Trophoblast cell (in vitro differentiated cells and primary cell): ENCODE results near the gene SNED1.

ENCODE experiments used
- DNase-seq, 2 donors: peaks; one replicate each; pipeline ENCODE4 v3.0.0-alpha.2; 2016
- H2AFZ ChIP-seq: 2 replicates; pipeline ENCODE4 v1.6.1; 2013; ENCODE audit warnings: low read length, moderate library complexity, mild to moderate bottlenecking; ENCODE audit not compliant: insufficient read depth, poor library complexity
- H2AK5ac ChIP-seq: 2 replicates; pipeline ENCODE4 v1.6.1; 2013; ENCODE audit warnings: mild to moderate bottlenecking, low read length
- H2BK120ac ChIP-seq: 2 replicates; pipeline ENCODE4 v1.6.1; 2013; ENCODE audit warnings: low read length, mild to moderate bottlenecking, moderate library complexity; ENCODE audit not compliant: insufficient read depth, poor library complexity
- H2BK12ac ChIP-seq: 2 replicates; pipeline ENCODE4 v1.6.1; 2013; ENCODE audit warnings: mild to moderate bottlenecking, low read length, moderate library complexity
- H2BK5ac ChIP-seq: 2 replicates; pipeline ENCODE4 v1.6.1; 2013; ENCODE audit warnings: low read length, low read depth, moderate library complexity, mild to moderate bottlenecking; ENCODE audit not compliant: poor library complexity
- H3K14ac ChIP-seq: 2 replicates; pipeline ENCODE4 v1.6.1; 2013; ENCODE audit warnings: mild to moderate bottlenecking, low read length
- H3K18ac ChIP-seq: 2 replicates; pipeline ENCODE4 v1.6.1; 2013; ENCODE audit warnings: mild to moderate bottlenecking, low read length
- H3K23ac ChIP-seq: 2 replicates; pipeline ENCODE4 v1.6.1; 2013; ENCODE audit warnings: low read length
- H3K27ac ChIP-seq: 2 replicates; pipeline ENCODE4 v1.5.1; 2013; ENCODE audit warnings: low read depth, mild to moderate bottlenecking, inconsistent platforms, low read length, moderate library complexity
- H3K27me3 ChIP-seq: 2 replicates; pipeline ENCODE4 v1.6.1; 2013; ENCODE audit warnings: inconsistent platforms, mild to moderate bottlenecking, low read length, moderate library complexity; ENCODE audit not compliant: insufficient read depth
- H3K36me3 ChIP-seq, 2 experiments: 1 replicate in 1 of 2; 2 replicates in 1 of 2; pipeline ENCODE4 v1.6.1; 2013; ENCODE audit warnings: low read length in 2 of 2, mild to moderate bottlenecking in 2 of 2, moderate library complexity in 1 of 2; ENCODE audit not compliant: insufficient read depth in 2 of 2, control insufficient read depth in 1 of 2
- H3K4ac ChIP-seq: 2 replicates; pipeline ENCODE4 v1.6.1; 2013; ENCODE audit warnings: low read depth, mild to moderate bottlenecking, low read length, moderate library complexity
- H3K4me1 ChIP-seq, 2 experiments: 1 replicate in 1 of 2; 2 replicates in 1 of 2; pipeline ENCODE4 v1.6.1; 2013; ENCODE audit warnings: low read length in 2 of 2, mild to moderate bottlenecking in 2 of 2, moderate library complexity in 1 of 2; ENCODE audit not compliant: insufficient read depth in 2 of 2, control insufficient read depth in 1 of 2
- H3K4me2 ChIP-seq: 2 replicates; pipeline ENCODE4 v1.6.1; 2013; ENCODE audit warnings: inconsistent platforms, mild to moderate bottlenecking, low read length, moderate library complexity
- H3K4me3 ChIP-seq: 2 replicates; pipeline ENCODE4 v1.5.1; 2013; ENCODE audit warnings: mild to moderate bottlenecking, low read depth, low read length, inconsistent platforms
- H3K79me1 ChIP-seq: one replicate; pipeline ENCODE4 v1.6.1; 2013; ENCODE audit warnings: low read length
- H3K79me2 ChIP-seq: 2 replicates; pipeline ENCODE4 v1.6.1; 2013; ENCODE audit warnings: low read length, mild to moderate bottlenecking; ENCODE audit not compliant: control insufficient read depth, insufficient read depth, poor library complexity
- H3K9ac ChIP-seq: 2 replicates; pipeline ENCODE4 v1.6.1; 2013; ENCODE audit warnings: mild to moderate bottlenecking, low read length
- H3K9me3 ChIP-seq: 2 replicates; pipeline ENCODE4 v1.6.1; 2013; ENCODE audit warnings: low read depth, mild to moderate bottlenecking, control low read depth, inconsistent platforms, low read length; ENCODE audit not compliant: insufficient read depth
- H4K12ac ChIP-seq: 2 replicates; pipeline ENCODE4 v1.6.1; 2013; ENCODE audit warnings: low read depth, mild to moderate bottlenecking, low read length, moderate library complexity
- H4K8ac ChIP-seq: 2 replicates; pipeline ENCODE4 v1.6.1; 2013; ENCODE audit warnings: low read depth, mild to moderate bottlenecking, low read length, moderate library complexity
- H4K91ac ChIP-seq: one replicate; pipeline ENCODE4 v1.6.1; 2013; ENCODE audit warnings: low read depth, mild to moderate bottlenecking, low read length, moderate library complexity
- WGBS: extraction: QIAGEN DNeasy Blood & Tissue Kit; methylation state at CpG from one replicate; pipeline ENCODE4 v1.1.7; 2013; ENCODE audit warnings: missing lambda C conversion rate; ENCODE audit not compliant: insufficient read length, insufficient coverage; ENCODE audit errors: extremely low coverage; 5-methylcytosine and 5-hydroxymethylcytosine counted together

SNED1 gene

DNA sequence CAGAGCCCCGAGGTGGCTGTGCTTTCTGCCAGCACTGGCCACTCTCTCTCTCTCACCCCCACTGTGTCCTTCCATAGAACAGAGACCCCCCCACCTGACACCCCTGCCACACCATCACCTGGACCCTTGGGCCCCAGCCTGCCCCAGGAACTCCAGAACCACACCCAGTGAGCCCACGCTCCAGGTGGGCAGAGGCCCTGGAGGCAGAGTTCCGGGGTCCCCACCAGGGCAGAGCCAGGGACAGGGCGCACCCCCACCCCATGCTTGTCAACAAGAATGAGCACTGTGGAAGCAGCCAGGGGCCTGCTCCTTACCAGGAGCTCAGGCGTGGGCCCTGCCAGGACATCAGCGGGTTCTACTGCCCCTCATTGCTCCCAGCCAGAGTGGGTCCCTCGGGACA, 136.3 kb downstream of the SNED1 start:
- H3K79me2 ChIP-seq: no peaks in the 10 kb centered on the region
- H3K14ac ChIP-seq: no peak overlapping the region
- no peak overlapping the region for H2AFZ ChIP-seq
- no peak overlapping the region for H3K23ac ChIP-seq
- WGBS: no CpG with 5 or more reads among the region's 7 CpGs
- no peak overlapping the region for H4K91ac ChIP-seq
- H3K36me3 ChIP-seq: peaks cover 37% of the 10 kb centered on the region in 2 experiments
- H2BK120ac ChIP-seq: no peak overlapping the region
- no peak overlapping the region for H3K9ac ChIP-seq
- no peak overlapping the region for H3K4me2 ChIP-seq
- H4K8ac ChIP-seq: no peak overlapping the region
- H2BK12ac ChIP-seq: no peak overlapping the region
- no peak overlapping the region for H3K18ac ChIP-seq
- H3K4ac ChIP-seq: no peak overlapping the region
- no peak overlapping the region for H4K12ac ChIP-seq
- H3K4me1 ChIP-seq: no peaks in the 10 kb centered on the region
- H2BK5ac ChIP-seq: no peak overlapping the region
- no peaks in the 10 kb centered on the region for H3K9me3 ChIP-seq
- H3K4me3 ChIP-seq: no peak overlapping the region
- H2AK5ac ChIP-seq: no peak overlapping the region
- no peaks in the 10 kb centered on the region for H3K79me1 ChIP-seq
- no peak overlapping the region for H3K27ac ChIP-seq
- DNase-seq: no peak
- no peaks in the 10 kb centered on the region for H3K27me3 ChIP-seq

DNA sequence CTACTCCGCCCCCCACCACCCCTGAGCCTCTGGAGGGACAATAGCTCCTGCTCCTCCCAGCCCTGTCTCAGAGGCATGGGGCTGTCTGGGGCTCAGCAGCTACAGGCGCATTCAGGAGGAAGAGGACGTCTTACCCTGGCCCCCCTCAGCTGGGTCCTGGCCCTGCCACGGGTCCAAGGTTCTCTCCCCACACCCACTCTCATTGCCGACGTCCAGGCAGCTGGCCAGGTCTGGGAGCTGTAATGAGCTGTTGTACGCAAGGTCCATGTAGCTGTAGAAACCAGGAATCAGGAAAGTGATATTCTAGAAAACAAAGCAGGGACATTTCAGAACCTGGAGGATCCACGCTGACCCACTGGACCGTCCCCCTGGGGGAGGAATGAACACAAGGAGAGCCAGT, 137.3 kb downstream of the SNED1 start:
- no peak overlapping the region for H4K8ac ChIP-seq
- no peak for DNase-seq
- H4K12ac ChIP-seq: no peak overlapping the region
- H3K4ac ChIP-seq: no peak overlapping the region
- no peak overlapping the region for H2AK5ac ChIP-seq
- H4K91ac ChIP-seq: no peak overlapping the region
- H3K23ac ChIP-seq: no peak overlapping the region
- H2BK120ac ChIP-seq: no peak overlapping the region
- no peak overlapping the region for H2BK12ac ChIP-seq
- H3K36me3 ChIP-seq: peaks cover 34 to 38% of the 10 kb centered on the region in 2 experiments
- H3K9me3 ChIP-seq: no peaks in the 10 kb centered on the region
- no peak overlapping the region for H3K27ac ChIP-seq
- H3K79me2 ChIP-seq: no peaks in the 10 kb centered on the region
- H3K4me3 ChIP-seq: no peak overlapping the region
- no peak overlapping the region for H3K14ac ChIP-seq
- H3K4me1 ChIP-seq: no peaks in the 10 kb centered on the region
- no peak overlapping the region for H3K9ac ChIP-seq
- no peak overlapping the region for H2BK5ac ChIP-seq
- no peak overlapping the region for H3K18ac ChIP-seq
- no peaks in the 10 kb centered on the region for H3K79me1 ChIP-seq
- H2AFZ ChIP-seq: no peak overlapping the region
- no peak overlapping the region for H3K4me2 ChIP-seq
- WGBS: no CpG with 5 or more reads among the region's 9 CpGs
- H3K27me3 ChIP-seq: no peaks in the 10 kb centered on the region

DNA sequence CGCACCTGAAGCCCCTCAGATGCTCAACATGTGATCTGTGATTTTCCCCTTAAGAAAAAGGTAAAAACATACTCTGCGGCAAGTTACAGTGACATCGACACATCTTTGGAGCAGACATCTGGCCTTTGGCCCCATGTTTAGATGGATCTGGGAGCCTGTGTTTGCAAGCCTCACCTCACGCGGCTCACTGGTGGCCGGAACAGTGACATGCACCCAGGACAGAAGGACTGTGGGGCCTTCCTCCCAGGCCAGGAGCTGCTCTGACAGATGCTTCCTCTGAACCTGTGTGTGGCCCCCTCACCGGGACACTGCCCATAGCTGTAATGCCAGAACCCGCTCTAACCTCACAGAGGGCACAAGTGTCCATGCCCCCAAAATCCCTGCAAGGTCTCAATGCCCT, 137.8 kb downstream of the SNED1 start:
- Histone ChIP-seq H3K4ac (no peak overlapping the region), H2AFZ (no peak overlapping the region), H4K8ac (no peak overlapping the region), H2BK5ac (no peak overlapping the region), H3K36me3 (peaks cover 34 to 38% of the 10 kb centered on the region in 2 experiments), H3K18ac (no peak overlapping the region), H3K27me3 (no peaks in the 10 kb centered on the region), H3K27ac (no peak overlapping the region), H3K9ac (no peak overlapping the region), H2AK5ac (no peak overlapping the region), H2BK12ac (no peak overlapping the region), H3K14ac (no peak overlapping the region), H3K4me3 (no peak overlapping the region), H3K79me2 (no peaks in the 10 kb centered on the region), H2BK120ac (no peak overlapping the region), H4K91ac (no peak overlapping the region), H3K4me1 (no peaks in the 10 kb centered on the region), H3K9me3 (no peaks in the 10 kb centered on the region), H3K23ac (no peak overlapping the region), H3K4me2 (no peak overlapping the region), H3K79me1 (no peaks in the 10 kb centered on the region), H4K12ac (no peak overlapping the region)
- WGBS: no CpG with 5 or more reads among the region's 8 CpGs
- no peak for DNase-seq

DNA sequence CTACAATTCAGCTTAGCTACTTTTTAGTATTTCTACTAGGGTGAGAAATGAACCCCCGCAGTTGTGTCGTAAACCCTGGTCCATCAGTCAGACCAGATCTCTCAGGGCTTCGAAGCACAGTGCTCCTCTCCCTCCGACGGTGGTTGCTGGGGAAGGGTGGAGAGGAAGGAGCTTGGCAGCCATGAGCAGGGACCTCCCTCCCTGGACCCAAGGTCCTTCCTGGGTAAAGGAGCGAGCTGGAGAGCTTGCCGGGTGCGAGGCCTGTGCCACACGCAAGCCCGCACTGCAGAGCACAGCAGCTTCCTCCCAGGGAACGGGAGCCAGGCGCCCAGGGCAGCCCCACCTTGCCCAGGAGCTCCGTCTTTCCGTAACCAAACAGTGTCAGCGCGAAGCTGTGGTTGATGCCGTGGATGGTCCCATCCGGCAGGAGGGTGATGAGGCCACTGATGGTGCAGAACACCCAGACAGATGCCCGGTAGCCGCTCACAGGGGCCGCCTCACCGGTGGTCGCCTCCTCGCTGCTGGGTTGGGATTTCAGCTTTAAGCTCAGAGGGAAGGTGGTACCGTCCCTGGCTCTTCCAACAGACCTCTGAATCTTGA, 138.3 kb downstream of the SNED1 start:
- Histone ChIP-seq H3K9ac (no peak overlapping the region), H2BK12ac (no peak overlapping the region), H4K91ac (no peak overlapping the region), H3K79me1 (no peaks in the 10 kb centered on the region), H2BK120ac (no peak overlapping the region), H4K8ac (no peak overlapping the region), H2AFZ (no peak overlapping the region), H3K4me2 (no peak overlapping the region), H3K9me3 (no peaks in the 10 kb centered on the region), H2BK5ac (no peak overlapping the region), H2AK5ac (no peak overlapping the region), H4K12ac (no peak overlapping the region), H3K14ac (no peak overlapping the region), H3K27me3 (no peaks in the 10 kb centered on the region), H3K4ac (no peak overlapping the region), H3K23ac (no peak overlapping the region), H3K4me3 (no peak overlapping the region), H3K36me3 (peaks cover 34 to 35% of the 10 kb centered on the region in 2 experiments), H3K79me2 (no peaks in the 10 kb centered on the region), H3K27ac (no peak overlapping the region), H3K18ac (no peak overlapping the region), H3K4me1 (no peaks in the 10 kb centered on the region)
- WGBS: no CpG with 5 or more reads among the region's 25 CpGs
- no peak for DNase-seq
